Measurements from ENCODE around the gene SPOPL. TPM values are rescaled to one million over a fixed set of nuclear protein-coding genes. Genes with fewer than 3 reads are reported as not detected.

The SPOPL gene
- total and polyA plus RNA-seq, 10 of the 15 experiments (the other 5 are each of a cell fraction or from before 2014, with no cell fraction given) = 4.0 to 25.0 (median 11.5) TPM

DNA sequence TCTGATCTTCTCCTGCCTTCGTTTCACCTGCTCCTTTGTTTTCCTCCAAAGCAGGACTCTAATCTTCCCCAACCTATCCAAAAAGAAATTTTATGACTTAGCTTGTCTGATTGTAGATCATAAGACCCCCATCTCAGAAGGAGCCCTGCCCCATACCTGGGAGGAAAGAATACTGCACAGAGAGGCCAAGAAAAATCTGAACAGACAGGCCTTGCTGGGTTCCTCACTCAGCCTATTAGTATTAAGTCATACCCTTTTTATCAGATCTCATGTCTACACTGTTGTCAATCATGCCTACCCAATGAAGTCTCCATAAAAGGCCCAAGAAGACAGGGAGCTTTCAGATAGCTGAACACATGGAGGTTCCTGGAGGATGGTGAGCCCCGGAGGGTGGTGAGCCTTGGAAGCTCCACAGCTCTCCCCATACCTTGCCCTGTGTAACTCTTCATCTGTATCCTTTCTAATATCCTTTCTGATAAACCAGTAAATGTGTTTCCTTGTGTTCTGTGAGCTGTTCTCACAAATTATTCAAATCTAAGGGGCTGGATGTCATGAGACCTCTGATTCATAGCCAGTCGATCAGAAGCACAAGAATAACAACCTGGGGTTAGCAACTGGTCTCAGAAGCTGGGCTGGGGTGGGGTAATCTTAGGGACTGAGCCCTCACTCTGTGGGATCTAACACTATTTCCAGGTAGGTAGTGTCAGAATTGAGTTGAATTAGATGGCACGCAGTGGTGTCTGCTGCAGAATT, 108.8 kb downstream of the SPOPL start:
- no peaks in the 10 kb centered on the region for H4K20me1 ChIP-seq (ENCODE audit: control insufficient read depth, insufficient read depth)
- ChIA-PET SMC1A (ENCODE audit: uncharacterized antibody, unreplicated experiment) (interaction anchor here (0.8 to 1.1 kb wide), 2 partner anchors 10 to 16 kb away, joined by 3 read pairs; no protein-coding TSS in a partner anchor), CTCF (no interaction called here), RAD21 (ENCODE audit: unreplicated experiment) (no interaction called here), POLR2A (no interaction called here)
- no peaks in the 10 kb centered on the region for H3K9me3 ChIP-seq (replicated peaks; ENCODE audit: control insufficient read depth, insufficient read depth, low read length)
- H3K36me3 ChIP-seq (ENCODE audit: control insufficient read depth in 2 of 2, insufficient read depth in 2 of 2, low read length in 1 of 2) = no peaks in the 10 kb centered on the region
- DNase-seq (ENCODE audit: low read depth, low spot score) (no peak), FAIRE-seq (no peak), ATAC-seq (no peak)
- in situ Hi-C loops (cut with MboI) = no loop called here
- H3K27me3 ChIP-seq (replicated peaks in 1 of 2; ENCODE audit: control insufficient read depth in 2 of 2, insufficient read depth in 2 of 2, low read length in 1 of 2) = no peaks in the 10 kb centered on the region; a peak in 1 of 4 replicates
- no peak overlapping the region for H3K4me2 ChIP-seq (ENCODE audit: control insufficient read depth, insufficient read depth)
- H3K9ac ChIP-seq (ENCODE audit: control insufficient read depth, insufficient read depth, low read length) = no peak overlapping the region
- H2AFZ ChIP-seq (ENCODE audit: control insufficient read depth, low read depth, low read length) = no peak overlapping the region
- no peaks in the 10 kb centered on the region for H3K79me2 ChIP-seq (ENCODE audit: control insufficient read depth, insufficient read depth, low read length)
- intact Hi-C loops (cut with micrococcal nuclease; ENCODE audit: unreplicated experiment) = no loop called here
- no peaks in the 10 kb centered on the region for H3K4me1 ChIP-seq (ENCODE audit: control insufficient read depth, insufficient read depth, low read length)
- WGBS (ENCODE audit: insufficient coverage, insufficient replicate concordance, low lambda C conversion rate, missing lambda C conversion rate) = 59% methylated on average over 4 of the region's 4 CpGs
- no peak overlapping the region for H3K27ac ChIP-seq (ENCODE audit: control insufficient read depth, insufficient read depth)
- no TSS peak for BruUV-seq (replicated peaks)
- no peak overlapping the region for H3K4me3 ChIP-seq
- TF ChIP-seq SMAD1 (IDR thresholded peaks at IDR 0.05; ENCODE audit: low read depth, partially characterized antibody) (no peak), RBBP5 (conservative IDR thresholded peaks at IDR 0.05) (no peak), MYC (IDR thresholded peaks at IDR 0.05; ENCODE audit: insufficient read depth, insufficient read length, insufficient replicate concordance, low read length, severe bottlenecking) (no peak), CHD2 (IDR thresholded peaks at IDR 0.05; ENCODE audit: borderline replicate concordance, low read depth, low read length) (no peak), NFXL1 (IDR thresholded peaks at IDR 0.05; ENCODE audit: borderline replicate concordance) (no peak), PAX8 (IDR thresholded peaks at IDR 0.05) (no peak), SIX5 (IDR thresholded peaks at IDR 0.05; ENCODE audit: low read depth, low read length, severe bottlenecking) (no peak), JUND (IDR thresholded peaks at IDR 0.05; ENCODE audit: low read depth, low read length) (no peak)
- TF ChIP-seq, protein P1, sequence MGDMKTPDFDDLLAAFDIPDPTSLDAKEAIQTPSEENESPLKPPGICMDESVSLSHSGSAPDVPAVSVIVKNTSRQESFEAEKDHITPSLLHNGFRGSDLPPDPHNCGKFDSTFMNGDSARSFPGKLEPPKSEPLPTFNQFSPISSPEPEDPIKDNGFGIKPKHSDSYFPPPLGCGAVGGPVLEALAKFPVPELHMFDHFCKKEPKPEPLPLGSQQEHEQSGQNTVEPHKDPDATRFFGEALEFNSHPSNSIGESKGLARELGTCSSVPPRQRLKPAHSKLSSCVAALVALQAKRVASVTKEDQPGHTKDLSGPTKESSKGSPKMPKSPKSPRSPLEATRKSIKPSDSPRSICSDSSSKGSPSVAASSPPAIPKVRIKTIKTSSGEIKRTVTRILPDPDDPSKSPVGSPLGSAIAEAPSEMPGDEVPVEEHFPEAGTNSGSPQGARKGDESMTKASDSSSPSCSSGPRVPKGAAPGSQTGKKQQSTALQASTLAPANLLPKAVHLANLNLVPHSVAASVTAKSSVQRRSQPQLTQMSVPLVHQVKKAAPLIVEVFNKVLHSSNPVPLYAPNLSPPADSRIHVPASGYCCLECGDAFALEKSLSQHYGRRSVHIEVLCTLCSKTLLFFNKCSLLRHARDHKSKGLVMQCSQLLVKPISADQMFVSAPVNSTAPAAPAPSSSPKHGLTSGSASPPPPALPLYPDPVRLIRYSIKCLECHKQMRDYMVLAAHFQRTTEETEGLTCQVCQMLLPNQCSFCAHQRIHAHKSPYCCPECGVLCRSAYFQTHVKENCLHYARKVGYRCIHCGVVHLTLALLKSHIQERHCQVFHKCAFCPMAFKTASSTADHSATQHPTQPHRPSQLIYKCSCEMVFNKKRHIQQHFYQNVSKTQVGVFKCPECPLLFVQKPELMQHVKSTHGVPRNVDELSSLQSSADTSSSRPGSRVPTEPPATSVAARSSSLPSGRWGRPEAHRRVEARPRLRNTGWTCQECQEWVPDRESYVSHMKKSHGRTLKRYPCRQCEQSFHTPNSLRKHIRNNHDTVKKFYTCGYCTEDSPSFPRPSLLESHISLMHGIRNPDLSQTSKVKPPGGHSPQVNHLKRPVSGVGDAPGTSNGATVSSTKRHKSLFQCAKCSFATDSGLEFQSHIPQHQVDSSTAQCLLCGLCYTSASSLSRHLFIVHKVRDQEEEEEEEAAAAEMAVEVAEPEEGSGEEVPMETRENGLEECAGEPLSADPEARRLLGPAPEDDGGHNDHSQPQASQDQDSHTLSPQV (IDR thresholded peaks at IDR 0.05) = no peak
- TF ChIP-seq, protein P2, sequence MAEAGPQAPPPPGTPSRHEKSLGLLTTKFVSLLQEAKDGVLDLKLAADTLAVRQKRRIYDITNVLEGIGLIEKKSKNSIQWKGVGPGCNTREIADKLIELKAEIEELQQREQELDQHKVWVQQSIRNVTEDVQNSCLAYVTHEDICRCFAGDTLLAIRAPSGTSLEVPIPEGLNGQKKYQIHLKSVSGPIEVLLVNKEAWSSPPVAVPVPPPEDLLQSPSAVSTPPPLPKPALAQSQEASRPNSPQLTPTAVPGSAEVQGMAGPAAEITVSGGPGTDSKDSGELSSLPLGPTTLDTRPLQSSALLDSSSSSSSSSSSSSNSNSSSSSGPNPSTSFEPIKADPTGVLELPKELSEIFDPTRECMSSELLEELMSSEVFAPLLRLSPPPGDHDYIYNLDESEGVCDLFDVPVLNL (IDR thresholded peaks at IDR 0.05; ENCODE audit: low read depth, low read length) = no peak
- TF ChIP-seq, protein P3, sequence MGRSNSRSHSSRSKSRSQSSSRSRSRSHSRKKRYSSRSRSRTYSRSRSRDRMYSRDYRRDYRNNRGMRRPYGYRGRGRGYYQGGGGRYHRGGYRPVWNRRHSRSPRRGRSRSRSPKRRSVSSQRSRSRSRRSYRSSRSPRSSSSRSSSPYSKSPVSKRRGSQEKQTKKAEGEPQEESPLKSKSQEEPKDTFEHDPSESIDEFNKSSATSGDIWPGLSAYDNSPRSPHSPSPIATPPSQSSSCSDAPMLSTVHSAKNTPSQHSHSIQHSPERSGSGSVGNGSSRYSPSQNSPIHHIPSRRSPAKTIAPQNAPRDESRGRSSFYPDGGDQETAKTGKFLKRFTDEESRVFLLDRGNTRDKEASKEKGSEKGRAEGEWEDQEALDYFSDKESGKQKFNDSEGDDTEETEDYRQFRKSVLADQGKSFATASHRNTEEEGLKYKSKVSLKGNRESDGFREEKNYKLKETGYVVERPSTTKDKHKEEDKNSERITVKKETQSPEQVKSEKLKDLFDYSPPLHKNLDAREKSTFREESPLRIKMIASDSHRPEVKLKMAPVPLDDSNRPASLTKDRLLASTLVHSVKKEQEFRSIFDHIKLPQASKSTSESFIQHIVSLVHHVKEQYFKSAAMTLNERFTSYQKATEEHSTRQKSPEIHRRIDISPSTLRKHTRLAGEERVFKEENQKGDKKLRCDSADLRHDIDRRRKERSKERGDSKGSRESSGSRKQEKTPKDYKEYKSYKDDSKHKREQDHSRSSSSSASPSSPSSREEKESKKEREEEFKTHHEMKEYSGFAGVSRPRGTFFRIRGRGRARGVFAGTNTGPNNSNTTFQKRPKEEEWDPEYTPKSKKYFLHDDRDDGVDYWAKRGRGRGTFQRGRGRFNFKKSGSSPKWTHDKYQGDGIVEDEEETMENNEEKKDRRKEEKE (IDR thresholded peaks at IDR 0.05) = no peak
- TF ChIP-seq, protein P4, sequence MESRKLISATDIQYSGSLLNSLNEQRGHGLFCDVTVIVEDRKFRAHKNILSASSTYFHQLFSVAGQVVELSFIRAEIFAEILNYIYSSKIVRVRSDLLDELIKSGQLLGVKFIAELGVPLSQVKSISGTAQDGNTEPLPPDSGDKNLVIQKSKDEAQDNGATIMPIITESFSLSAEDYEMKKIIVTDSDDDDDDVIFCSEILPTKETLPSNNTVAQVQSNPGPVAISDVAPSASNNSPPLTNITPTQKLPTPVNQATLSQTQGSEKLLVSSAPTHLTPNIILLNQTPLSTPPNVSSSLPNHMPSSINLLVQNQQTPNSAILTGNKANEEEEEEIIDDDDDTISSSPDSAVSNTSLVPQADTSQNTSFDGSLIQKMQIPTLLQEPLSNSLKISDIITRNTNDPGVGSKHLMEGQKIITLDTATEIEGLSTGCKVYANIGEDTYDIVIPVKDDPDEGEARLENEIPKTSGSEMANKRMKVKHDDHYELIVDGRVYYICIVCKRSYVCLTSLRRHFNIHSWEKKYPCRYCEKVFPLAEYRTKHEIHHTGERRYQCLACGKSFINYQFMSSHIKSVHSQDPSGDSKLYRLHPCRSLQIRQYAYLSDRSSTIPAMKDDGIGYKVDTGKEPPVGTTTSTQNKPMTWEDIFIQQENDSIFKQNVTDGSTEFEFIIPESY (IDR thresholded peaks at IDR 0.05) = no peak
